ENCODE data around the gene KLHL40.

Gene KLHL40

GRCh38 chr3:42685363-42685881 lies at the start of gene KLHL40:
Gene KLHL40, plus strand, starts transcription at chr3:42685537. Its CDS starts 82 bp downstream, at chr3:42685619.
- no peak for DNase-seq

DNA sequence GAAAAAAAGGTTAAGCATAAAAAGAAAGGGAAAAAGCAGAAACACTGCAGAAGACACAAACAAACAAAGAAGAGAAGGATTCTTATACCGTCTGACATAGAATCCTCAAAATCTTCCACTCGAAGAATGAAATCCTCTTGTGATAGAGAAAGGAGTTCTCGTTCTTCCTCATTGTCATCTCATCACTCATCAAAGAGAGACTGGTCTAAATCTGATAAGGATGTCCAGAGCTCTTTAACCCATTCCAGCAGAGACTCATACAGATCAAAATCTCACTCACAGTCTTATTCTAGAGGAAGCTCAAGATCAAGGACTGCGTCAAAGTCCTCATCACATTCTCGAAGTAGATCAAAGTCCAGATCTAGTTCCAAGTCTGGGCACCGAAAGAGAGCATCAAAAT lies 48.3 kb upstream of the KLHL40 start:
- DNase-seq, result no peak

DNA sequence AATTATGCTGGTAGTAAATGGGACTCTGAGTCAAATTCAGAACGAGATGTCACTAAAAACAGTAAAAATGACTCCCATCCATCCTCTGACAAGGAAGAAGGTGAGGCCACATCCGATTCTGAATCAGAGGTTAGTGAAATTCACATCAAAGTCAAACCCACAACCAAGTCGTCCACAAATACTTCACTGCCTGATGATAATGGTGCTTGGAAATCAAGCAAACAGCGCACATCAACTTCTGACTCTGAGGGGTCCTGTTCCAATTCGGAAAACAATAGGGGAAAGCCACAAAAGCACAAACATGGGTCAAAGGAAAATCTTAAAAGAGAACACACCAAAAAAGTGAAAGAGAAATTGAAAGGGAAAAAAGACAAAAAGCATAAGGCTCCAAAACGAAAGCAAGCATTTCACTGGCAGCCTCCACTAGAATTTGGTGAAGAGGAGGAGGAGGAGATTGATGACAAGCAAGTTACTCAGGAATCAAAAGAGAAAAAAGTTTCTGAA lies 46.9 kb upstream of the KLHL40 start:
- DNase-seq, result no peak

GRCh38 chr3:42639192-42639591 lies 46.1 kb upstream of the KLHL40 start:
- DNase-seq, result no peak

GRCh38 chr3:42640129-42640528 lies 45.2 kb upstream of the KLHL40 start:
- no peak for DNase-seq

DNA sequence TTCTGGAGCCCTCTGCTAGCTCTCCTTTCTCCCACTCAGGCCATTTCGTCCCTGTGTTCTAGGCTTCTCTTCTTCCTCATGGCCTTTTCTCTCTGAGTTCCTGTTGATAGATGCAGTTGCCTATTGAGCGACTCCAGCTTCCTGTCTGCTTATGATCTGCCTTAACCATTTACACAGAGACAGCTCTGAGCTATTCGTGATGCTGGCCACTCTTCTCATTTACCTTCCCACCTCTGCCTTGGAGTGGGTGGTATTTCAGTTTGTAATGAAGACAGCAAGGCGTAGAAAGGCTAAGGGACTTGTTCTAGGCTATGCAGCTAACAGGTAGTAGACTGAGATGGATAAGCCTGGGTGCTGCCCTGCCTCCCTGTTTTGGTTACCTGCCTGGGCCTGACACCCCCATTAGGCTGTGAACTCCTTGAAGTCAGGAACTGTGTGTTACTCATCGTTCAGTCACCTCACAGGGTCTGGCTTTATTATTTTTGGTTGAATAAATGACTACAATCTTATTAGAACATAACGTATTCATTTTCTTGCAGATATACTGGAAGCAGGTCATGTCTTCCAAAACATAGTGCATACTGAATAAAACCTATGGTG lies 44.5 kb upstream of the KLHL40 start:
- no peak for DNase-seq

GRCh38 chr3:42647821-42648459 lies 37.4 kb upstream of the KLHL40 start:
- no peak for DNase-seq

GRCh38 chr3:42649006-42649405 lies 36.3 kb upstream of the KLHL40 start:
- no peak for DNase-seq

GRCh38 chr3:42649783-42650182 lies 35.6 kb upstream of the KLHL40 start:
- DNase-seq, result no peak

- DNase-seq, result no peak
Observed at GRCh38 chr3:42651248-42652091, 33.9 kb upstream of the KLHL40 start.

DNA sequence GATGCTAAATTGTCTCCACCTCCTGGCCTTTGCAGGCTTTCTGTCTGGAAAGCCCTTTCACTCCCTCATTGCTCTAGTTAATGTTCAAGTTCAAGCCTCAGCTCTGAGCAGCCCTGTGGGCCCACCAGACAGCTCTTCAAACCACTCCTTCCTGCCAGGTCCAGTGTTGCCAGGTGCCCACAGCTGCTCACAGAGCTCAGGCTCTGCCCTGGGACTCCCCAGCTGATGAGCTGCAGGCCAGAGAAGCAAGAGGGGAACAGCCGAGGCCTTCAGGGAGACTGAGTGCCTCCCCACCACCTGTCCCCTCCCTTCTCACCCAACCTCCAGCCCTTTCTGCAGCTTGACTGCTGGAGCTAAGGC lies 33.1 kb upstream of the KLHL40 start:
- no peak for DNase-seq

DNA sequence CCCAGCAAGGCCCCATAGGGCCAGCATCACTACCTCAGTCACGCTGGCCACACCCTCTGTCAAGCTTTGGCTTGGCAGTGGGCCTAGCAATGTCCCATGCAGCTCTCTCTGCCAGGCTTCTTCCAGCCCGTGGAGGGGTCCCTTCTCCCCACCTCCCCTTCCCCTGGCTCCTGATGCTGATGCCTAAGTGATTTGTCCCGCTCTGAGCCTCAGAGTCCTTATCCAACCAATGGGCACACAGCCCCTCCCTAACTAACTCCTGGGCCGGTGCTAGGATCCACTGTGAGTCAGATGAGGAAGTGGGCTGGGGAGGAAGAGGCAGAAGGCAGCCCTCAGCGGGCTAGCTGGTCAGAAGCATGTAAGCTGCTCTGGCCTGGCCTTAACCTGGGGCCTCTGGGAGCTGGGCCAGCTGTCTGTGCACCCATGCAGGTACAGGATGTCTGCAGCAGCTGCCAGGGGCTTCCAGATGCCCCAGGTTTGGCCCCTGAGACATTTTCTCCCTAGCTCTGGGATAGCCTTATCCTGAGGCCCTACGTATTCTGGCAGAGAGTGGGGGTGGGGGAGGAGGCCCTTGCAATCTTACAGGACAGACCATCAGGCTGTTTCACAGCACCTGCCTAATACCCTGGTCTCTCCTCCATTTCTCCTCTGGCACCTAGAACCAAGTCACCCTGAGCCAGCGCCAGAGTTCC lies 32.6 kb upstream of the KLHL40 start:
- no peak for DNase-seq

DNA sequence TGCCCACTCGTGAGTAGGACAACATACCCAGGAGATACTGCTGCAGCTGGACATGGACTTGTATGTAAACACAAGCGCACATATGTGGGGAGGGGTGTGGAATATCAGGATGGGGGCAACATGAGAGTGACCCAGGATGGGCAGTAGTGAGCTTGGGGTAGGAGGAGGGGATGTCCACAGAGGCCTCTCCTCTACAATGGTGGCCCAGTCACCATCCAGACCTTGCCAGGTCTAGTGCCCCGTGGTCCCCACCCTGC lies 32.1 kb upstream of the KLHL40 start:
- no peak for DNase-seq

DNA sequence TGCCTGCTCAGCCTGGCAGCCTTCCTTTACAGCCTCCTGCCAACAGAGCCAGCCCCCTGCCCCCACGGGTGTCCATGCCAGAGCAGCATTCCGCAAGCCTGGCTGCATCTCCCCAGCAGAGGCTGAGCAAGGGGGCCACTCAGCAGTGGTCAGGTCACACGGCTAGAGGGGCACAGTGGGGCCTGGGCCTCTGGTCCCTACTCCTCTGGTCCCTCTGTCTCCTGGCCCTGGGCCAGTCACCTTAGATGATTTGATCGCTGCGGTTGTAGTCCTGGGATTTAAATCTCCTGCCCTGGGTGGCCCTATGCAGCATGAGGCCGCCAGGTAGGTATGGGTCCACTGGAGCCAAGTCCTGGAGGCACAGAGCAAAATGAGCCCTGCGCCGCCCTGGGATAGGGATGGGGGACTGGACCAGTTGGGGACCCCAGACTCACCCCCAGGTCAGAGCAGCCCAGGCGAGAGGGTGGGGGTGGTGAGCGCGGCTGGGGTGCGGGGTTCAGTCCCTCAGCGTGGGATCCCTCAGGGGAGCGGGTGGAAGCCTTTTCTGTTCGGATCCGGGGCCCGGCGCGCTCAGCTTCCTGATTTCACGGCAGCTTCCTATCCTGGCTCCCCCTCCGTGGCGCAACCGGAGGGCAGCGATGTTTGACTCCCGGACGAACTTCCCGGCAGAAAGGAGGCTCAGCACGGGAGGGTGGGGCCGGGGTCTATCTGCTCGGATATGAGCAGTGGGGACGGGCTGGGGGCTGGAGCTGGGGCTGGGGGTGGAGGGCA lies 31.6 kb upstream of the KLHL40 start, which contains the start of gene ZBTB47:
Gene ZBTB47, plus strand, starts transcription at position 138 of the 771 bp plus-strand sequence. CDS start 4,659 bp downstream, outside the sequence.
- peak in 1 of 4 experiments; percentile 19 for DNase-seq

DNA sequence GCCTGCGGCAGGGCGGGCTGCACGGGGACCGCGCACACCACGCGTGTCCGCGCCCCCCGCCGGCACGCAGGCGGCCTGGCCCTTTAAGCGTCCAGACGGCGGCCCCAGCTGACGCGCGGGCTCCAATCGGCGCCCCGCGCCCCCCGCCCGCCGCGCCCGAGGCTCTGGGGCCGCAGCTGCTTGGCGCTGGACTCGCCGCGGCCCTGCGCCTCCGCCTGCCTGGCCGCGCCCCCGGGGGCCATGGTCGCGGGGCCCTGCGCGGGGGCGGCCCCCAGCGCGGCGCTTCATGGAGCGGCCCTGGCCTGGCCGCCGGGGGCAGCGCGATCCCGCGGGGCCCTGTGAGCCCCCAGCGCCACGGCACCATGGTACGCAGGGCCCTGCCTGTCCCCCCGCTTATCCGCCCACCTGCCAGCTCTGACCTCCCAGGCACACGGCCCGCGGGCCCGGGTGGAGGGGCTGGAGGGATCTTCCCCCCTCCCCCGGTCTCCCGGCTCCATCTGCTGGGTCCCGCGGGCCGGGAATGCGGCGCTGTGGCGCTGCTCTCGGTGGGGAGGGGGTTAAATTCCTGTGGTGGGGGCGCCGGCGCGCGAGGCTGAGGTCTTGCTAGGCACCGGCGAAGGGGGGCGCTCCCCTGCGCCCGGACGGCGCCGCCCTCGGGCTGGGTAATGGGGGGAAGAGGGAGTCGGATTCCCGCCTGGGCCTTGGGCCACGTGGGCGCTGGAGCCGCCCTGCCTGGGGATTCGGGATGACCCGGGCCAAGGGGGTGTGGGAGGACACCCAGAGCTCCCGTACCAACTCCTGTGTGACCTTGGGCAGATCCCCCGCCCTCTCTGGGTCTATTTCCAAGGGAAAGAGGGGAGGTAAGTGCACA lies 30.8 kb upstream of the KLHL40 start:
- no peak for DNase-seq

- DNase-seq, result no peak
Observed at GRCh38 chr3:42655331-42655888, 29.9 kb upstream of the KLHL40 start.

GRCh38 chr3:42655980-42656679 lies 29.2 kb upstream of the KLHL40 start:
- DNase-seq, result no peak

DNA sequence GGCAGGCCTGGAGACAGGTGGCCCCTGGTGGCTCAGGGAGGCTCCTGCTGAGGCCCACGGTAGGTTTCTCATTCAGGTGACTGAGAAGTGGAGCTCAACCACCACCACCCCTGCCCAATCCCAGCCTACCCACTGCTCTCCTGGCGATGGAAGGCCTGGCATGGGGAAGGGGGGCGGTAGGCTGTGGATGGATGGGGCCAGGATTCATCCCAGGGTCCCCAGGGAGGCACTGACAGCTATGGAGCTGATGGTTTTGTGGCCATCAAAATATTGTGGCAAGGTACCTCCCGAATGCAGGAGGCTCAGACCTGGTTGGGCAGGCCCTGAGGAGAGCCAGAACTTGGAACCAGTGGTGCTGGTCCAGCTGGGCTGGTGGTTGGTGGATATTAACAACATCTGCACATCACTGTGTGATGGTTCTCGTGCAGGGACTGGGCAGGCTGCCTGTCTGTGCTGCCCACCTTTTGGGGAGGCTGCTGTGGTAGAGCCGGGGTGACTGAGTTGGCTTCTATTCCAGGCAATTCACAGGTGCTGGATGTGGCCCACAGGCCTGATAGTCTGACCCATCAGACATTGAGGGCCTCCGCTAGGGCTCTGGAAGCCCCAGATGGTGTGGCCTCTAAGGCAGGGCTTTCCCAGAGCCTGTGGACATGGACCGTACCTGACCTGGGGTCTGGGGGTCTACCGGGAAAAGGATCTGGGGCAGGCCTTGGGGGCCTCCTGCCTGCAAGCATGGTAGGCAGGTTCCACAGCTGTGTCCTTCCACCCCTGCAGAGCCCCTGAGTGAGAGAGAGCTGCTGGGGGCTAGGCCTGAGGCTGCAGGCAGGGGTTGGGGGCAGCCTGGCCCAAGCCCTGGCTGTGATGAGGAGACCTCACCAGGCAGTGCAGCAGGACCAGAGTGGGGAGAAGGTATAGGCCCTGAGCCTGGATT lies 28.4 kb upstream of the KLHL40 start:
- DNase-seq, result no peak

DNA sequence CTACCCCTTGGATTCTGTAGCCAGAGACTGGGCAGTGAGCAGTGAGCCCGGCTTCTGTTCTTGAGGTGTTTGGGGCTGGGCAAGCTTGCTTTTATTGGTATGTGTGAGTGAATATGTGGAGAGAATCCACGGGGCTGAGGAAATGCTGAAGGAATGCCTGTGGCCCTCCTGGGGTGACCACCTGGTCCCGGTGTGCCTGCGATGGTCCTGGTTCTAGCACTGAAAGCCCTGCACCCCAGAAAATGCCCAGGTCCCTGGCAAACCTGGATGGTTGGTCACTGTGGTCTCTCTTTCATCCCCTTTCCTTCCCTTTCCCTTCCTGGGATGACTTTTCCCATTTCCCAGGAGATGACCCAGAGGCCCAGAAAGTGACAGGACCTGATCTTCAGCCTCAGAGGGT lies 27.7 kb upstream of the KLHL40 start:
- no peak for DNase-seq
